ENCODE results near the gene GSG1L. TPM values are rescaled to one million over a fixed set of nuclear protein-coding genes. Genes with fewer than 3 reads are reported as not detected.
A peak's percentile ranks its signal among the peaks of the same experiment; 100 is the strongest.

The GSG1L gene
- total RNA-seq, 1 donor from 2014 or later: not detected

DNA sequence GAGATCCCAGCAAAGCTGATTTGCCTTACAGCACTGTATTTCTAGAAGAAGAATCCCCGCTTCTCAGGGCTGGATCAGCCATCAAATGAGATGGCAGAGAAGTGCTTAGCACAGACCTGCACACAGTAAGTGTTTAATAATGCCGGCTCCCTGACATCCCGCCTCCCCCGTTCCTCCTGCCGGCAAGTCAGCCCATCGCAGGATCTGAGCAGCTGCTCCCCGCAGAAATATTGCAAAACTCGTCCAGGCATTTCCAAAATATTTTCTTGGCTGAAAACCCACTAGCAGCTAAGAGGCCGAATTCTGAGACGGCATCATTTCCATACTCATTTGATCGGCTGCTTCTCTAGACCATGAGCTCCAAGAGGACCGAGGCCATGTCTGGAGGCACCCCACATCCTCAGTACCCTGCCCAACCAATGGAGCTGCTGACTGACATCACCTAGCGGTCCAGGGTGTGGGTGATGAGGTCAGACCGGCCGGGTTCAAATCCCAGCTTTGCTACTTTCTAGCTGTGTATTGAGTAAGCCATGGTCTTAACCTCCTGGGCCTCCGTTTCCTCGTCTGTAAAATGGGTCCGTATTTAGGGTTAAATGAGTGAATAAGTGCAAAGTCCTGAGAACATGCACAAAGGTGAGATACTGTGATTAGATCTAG lies 262.1 kb downstream of the GSG1L start:
- ATAC-seq (no peak), DNase-seq (ENCODE audit: low spot score) (no peak)

DNA sequence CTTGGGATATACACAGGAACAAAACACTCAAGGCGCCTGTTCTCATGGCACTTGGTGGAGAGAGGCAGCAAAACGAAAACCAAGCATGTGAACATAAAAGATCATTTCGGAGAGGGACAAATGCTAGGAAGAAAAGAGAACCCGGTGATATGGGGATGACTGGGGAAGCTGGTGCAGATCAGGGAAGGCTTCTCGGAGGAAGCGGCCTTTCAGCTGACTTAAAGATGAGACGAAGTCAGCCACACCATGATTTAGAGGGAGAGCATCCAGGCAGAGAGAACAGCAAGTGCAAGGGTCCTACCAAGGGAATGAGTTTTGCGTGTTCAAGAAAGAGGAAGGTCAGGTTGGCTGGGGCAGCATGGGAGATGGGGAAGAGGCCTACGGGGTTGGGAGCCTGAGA lies 262.7 kb downstream of the GSG1L start:
- ATAC-seq (no peak), DNase-seq (ENCODE audit: low spot score) (no peak)

DNA sequence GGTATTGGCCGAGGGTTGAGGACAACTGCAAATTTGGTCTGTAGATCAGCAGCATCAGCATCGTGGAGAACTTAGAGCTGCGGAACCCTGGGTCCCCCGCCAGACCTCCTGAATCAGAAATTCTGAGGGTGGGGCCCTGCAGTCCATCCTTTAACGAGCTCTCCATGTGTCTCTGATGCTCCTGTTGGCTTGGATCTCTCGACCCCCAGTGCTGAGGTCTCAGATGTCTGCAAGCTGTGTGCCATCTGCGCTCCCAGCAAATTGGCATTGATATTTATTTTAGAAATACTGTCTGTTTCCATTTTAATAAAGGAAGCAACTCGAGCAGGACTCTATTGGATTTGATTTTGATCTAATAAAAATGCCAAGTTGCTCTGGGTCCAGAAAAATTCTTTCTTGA lies 263.6 kb downstream of the GSG1L start:
- DNase-seq (ENCODE audit: low spot score): no peak
- no peak for ATAC-seq

DNA sequence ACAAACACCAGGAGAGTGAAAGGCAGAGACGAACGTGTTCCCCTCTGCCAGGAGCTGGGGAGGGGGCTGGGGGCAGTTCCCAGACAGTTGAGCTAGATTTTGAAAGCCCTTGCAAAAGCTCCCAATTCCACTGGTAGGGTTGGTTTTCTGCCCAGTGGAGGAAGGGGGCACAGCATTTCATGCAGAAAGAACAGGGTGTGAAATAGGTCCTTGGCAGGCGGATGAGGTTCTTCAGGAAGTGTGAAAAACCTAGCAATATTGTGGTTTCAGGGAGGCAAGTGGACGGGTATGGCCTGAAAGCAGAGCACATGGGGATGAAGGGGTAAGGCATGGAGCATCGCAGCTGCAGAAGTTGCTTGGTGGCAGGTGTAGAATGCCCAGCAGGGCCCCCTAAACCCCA lies 265.3 kb downstream of the GSG1L start:
- DNase-seq (ENCODE audit: low spot score): no peak
- no peak for ATAC-seq

DNA sequence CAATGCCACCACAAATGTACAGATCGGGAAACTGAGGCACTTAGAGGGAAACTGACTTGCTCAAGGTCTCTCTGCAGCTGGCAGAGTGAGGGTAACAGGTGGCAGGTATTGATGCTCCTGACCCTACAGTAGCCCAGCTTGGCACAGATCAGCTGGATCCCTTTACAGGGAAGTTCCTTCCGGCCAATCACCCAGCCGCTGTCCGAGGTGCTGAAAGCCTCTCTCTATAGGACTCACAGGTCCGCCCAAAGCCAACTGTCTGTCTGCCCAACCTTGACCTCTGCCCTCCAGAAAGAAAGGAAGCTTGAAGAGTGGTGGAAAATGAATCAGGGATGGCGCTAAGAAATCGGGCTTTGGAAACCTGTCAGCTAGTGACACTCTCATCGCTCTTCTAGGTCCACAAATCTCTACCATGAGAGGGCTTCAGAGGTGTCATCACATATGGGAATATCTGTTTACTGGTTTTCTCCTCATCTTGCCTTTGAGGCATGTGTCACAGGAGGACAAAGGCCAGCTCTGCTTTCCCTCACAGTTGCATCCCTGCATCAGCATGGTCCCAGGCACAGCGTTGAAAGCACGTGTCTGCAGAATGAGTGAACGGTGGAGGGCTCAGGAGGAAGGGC lies 267.4 kb downstream of the GSG1L start:
- ATAC-seq: peak; percentile 51
- no peak for DNase-seq (ENCODE audit: low spot score)

DNA sequence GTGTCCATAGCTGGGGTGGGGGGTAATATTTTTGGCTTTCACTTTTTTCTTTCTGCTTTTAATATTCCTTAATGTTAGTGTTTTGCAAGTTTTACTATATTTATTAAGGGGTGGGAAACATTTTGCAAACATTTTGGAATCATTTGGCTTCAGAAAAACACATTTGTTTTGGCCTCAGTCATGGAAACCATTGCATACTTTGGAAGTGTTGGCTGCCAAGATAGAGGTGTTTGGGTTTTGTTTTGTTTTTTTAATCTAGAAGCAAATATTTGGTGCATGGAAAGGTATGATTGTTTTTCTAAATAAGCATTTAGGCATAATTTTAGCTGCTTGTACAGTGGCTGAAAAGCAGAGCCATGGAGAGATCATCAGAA lies 270.3 kb downstream of the GSG1L start:
- ATAC-seq (no peak), DNase-seq (ENCODE audit: low spot score) (no peak)

DNA sequence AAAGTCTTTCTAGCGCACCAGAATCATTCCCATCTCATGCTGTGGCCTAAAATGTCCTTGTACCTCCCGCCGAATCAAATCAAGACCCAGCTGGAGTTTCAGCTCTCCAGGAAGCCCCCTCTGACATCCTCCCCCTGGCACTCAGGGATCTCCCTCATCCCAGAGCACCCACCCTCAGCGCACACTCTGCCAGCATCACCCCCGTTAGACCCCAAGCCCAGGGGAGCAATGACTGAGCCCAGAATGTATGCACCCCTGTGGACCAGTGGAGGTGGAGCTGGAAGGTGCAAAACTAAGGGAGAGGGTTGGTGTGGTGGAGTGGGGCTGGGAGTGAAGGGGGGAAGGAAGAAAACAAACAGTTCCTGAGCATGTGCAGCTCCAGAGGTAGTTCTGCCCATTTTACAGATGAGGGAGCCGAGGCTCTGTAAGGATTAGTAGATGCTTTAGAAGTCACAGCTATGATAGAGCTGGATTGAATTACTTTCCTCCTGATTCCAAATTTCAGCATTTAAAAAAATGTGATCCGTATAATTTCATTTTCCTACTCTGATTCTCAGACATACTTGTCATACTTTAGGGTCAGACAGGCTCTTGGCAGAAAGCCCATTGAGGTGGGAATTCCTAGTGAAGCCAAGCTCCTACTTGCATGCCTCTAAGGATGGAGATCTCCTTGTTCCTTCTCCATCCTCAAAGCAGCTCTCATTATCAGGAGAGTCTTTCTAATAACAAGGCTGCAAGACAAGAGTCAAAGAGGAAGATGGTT lies 270.8 kb downstream of the GSG1L start:
- no peak for ATAC-seq
- no peak for DNase-seq (ENCODE audit: low spot score)

DNA sequence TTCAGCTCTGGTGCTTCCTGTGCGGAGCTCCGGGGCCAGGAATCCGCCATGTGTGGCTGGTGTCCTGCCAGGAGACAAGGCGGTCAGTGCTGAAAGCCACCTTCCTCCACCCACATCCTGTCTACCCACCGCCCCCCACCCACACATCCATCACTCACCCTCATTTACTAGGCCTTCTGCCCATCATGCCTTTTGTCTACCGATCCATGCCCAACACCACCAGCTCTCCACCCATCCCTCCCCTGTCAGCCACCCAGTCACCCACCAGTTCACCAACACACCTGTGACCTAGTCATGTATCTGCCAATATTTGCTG lies 272.2 kb downstream of the GSG1L start:
- DNase-seq (ENCODE audit: low spot score): no peak
- no peak for ATAC-seq

DNA sequence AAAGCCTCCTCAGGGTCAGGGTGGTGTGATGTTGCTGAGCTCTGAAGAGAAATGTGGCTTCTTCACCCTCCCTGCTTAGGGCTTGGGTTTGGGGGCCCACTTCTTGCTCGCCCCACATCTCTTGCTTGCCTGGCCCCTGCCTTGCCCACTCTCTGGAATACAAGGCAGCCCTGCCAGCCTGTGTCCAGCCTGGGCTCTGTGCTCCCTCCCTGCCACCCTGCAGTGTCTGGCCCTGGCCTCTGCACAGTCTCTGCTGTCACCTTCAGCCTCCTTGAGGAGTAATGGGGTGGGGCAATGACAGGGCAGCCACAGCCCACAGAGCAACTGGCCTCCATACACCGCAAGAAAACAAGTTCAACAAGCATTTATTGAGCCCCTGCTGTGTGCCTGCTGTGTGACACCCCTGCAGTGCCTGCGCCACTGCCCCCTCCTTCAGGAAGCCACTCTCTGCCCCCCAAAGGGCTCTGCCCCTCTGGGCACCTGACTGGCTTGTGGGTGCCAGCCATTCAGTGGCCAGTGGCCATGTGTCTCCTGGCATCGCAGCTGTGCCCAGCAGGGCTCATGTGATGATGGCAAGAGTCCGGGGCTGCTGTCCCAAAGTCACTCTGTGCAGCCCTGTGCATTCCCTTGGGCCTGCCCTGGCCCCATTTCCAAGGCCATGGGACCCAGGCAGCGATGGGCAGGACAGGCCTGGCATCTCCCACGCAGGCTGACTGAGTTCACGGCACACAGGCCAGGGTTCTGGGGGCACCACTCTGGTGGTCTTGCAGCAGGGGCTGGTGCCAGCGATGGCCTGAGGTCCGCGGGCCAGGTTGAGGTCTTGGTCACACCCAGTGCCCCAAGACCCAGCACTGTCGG lies 272.7 kb downstream of the GSG1L start:
- no peak for DNase-seq (ENCODE audit: low spot score)
- ATAC-seq: no peak

DNA sequence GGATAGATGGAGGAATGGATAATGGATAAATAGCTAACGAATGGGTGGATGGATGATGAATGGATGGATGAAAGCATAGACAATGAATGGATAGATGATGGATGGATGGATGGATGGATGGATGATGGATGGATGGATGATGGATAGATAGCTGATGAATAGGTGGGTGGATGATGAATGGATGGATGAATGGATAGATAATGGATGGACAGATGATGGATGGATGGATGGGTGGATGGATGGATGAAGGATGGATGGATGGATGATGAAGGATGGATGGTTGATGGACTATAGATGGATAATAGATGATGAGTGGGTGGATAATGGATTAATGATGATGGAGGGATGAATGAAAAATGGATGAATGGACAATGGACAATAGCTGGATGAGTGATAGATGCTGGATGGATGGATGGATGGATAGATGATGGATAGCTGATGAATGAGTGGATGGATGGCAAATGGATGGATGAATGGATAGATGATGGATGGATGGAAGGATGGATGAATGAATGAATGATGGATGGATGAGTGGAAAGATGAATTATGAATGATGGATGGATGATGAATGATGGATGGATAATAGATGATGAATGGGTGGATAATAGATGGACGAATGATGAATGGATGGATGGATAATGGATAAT lies 273.8 kb downstream of the GSG1L start:
- DNase-seq (ENCODE audit: low spot score): no peak
- ATAC-seq: no peak

GRCh38 chr16:27789150-27789549 lies 274.4 kb downstream of the GSG1L start:
- ATAC-seq (no peak), DNase-seq (ENCODE audit: low spot score) (no peak)

DNA sequence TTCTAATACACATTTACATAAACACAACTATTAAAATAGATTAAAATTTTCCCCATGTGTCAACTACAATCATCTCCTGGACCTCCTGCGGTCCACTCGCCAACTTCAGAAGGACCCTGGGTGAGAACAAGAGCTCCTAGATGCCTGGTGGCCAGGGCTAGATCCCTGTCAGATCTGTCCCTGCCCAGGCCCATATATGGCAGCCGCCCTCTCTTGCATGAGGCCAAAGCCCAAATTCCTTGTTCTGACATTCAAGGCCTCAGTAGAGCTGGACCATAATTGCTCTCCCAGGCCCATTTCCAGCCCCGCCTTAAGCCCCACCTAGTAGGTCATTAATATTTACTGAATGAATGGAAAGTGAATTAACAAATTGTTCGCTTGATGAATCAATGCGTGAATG lies 275.8 kb downstream of the GSG1L start:
- no peak for DNase-seq (ENCODE audit: low spot score)
- ATAC-seq: no peak

- DNase-seq (ENCODE audit: low spot score) (no peak), ATAC-seq (no peak)
Observed at GRCh38 chr16:27786923-27787625, 276.4 kb downstream of the GSG1L start.

- no peak for DNase-seq (ENCODE audit: low spot score)
- ATAC-seq: no peak
Observed at GRCh38 chr16:27786221-27786922, 277.1 kb downstream of the GSG1L start.

GRCh38 chr16:27785307-27785678 lies 278.2 kb downstream of the GSG1L start:
- no peak for DNase-seq (ENCODE audit: low spot score)
- no peak for ATAC-seq

- no peak for DNase-seq (ENCODE audit: low spot score)
- no peak for ATAC-seq
Observed at GRCh38 chr16:27784351-27785306, 278.9 kb downstream of the GSG1L start.

DNA sequence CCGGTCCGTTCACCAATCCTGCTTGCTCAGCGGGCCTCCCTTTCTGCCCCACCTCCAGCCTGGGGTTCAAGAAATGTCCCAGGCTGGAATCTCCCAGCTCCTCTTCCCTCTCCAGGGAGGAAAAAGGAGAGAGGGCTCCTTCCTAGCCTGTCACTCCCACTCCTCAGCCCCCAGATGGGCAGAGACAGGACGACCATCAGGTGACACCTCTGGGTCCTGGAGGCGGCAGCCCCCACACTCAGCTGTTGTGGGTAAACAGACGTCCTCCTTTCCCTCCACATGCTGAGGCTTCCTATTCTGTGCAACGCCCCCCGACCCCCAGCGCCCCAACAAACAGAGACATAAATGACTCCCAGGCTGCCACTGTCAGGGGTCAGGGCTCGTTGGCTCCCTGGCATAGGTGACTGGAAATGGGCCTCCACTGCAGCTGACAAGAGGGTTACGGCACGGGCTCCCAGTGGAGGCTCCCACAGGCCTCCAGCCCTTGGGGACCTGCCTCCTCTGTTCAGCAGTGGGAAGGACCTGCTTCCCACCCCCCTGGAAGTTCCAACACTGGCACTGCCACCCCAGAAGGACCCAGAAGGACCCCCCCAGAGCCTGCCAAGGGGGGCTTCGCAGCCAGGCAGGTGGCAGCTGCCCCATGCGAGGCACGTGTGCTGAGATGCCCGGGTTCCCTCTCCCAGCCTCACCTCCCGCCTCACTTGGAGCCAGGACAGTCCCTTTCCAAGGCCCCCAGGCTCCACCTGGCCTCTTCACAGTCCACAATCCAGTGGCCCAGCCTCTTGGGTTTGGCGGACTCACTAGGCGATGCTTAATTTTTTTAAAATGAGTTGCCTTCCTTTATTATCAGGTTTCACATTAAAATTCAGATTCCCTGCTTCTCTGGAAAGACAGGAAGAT lies 281.3 kb downstream of the GSG1L start:
- DNase-seq (ENCODE audit: low spot score) (no peak), ATAC-seq (no peak)

DNA sequence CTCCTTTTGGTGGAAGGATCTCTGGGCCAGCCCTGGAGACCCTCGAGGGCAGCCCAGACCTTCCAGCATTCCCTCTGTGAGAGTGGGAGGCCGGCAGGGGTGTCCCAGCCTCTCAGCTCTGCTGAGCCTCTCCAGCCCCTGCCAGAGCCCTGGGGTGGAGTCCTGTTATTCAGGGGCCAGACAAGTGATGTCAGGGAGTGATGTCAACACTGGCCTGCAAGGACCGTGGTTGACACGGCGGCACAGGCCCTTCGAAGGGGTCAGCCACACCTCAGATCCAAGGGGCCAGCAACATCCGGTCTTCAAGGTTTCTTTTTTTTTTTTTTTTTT lies 282.4 kb downstream of the GSG1L start:
- no peak for DNase-seq (ENCODE audit: low spot score)

More for the DNA sequence above, 282.4 kb downstream of the GSG1L start:
- no peak for ATAC-seq
